Activated CD4-positive, CD25-positive, alpha-beta regulatory T cell treated with anti-CD3 and anti-CD28 coated beads, Interleukin-2, amount 50 U/mL, for 24 hours (primary cell): ENCODE measurements around the gene ARHGAP42.
"Not testable (repeated sequence)": the region's sequence is repeated elsewhere in the genome, so short reads cannot be mapped to it uniquely, and the experiment has no call there.

Source experiments
- ATAC-seq, 2 donors: fragments of 150-1000 bp; cut with Tn5 transposase; one replicate each; pipeline ENCODE4 v1.10.0; 2021; ENCODE audit warnings: mild to moderate bottlenecking in 1 of 2, moderate library complexity in 1 of 2

ARHGAP42 gene

DNA sequence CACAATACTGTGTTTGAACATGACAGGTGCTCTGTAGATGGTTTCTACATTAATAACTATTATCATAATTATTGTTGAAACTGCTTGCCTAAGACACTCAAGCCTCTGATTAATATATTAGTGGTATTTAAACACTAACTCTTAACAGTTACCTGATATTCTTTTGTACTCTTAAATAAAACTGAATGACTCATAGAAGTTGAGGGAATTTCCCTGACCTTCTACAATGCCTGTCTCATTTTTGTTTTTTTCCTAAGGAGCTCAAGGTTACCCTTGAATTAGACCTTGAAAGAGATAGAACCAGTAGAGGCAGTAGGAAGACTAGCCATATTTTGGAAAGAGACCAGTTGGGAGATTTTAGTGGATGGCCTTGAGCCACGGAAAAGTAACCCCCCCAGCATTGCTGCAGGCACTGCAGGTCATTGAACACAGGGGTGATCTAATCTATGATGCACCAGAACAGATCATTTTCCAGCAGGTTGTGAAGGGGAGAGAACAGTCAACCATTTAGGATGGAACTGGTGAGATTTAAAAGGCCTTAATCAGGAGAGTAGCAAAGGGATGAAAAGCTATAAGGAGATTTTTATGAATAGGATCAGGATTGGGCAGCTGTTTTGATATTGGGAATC is 294.2 kb downstream of the ARHGAP42 start:
- no peak for ATAC-seq

DNA sequence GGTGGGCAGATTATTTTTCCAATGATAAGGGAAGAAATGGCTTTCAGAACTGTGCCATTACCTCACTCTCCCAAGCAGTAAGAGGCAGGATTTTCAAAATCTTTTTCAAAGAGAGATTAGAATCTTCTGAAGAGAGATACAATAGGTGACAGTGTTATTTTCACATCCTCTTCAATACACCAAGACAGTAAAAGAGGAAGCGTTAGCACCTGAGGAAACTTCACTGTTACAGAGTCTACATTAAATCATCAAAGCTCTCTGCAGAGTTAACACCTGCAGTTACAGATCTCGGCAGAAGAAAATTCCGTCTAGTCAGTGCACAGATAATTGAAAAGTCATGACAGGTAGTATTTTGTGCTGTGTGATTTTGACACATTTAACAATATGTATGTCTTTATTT is 297.6 kb downstream of the ARHGAP42 start:
- no peak for ATAC-seq

- no peak for ATAC-seq
Observed at GRCh38 chr11:100990931-100991330, 303.8 kb downstream of the ARHGAP42 start.

- no peak for ATAC-seq
Observed at GRCh38 chr11:100991541-100991940, 304.5 kb downstream of the ARHGAP42 start.

DNA sequence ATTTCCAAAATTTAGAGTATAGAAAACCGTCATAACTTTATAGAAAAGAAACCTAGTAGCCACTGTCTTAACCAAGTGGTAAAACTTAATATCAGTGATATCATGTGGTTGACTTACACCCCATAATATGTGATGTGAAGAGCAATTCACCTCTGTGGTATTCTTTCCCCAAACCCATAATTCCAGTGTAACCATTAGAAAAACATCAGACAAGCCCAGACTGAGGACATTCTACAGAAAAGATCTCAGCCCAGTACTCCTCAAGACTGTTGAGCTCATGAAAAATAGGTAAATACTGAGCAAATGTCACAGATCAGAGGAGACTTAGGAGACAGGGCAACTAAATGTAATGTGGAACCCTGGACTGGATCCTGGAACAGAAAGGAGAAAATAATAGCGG is 307.9 kb downstream of the ARHGAP42 start:
- ATAC-seq: no peak

DNA sequence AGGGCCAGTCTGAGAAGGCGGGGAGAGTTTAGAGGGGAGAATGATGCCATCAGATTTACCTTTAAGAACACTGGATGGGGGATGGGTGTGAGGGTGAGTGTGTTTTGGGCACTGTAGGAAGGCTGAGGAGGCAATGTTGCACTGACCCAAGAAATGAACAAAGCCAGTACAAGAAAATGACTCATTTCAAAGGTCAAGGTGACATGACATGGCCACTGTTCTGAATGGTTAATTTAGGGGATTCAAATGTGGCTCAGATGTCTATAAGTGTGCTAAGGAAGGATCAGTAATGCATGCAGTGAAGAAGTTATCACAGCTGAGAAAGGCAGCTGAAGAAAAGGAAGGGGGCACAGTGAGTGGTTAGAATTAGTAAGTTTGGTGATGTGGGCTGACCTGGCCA is 312.7 kb downstream of the ARHGAP42 start:
- no peak for ATAC-seq

DNA sequence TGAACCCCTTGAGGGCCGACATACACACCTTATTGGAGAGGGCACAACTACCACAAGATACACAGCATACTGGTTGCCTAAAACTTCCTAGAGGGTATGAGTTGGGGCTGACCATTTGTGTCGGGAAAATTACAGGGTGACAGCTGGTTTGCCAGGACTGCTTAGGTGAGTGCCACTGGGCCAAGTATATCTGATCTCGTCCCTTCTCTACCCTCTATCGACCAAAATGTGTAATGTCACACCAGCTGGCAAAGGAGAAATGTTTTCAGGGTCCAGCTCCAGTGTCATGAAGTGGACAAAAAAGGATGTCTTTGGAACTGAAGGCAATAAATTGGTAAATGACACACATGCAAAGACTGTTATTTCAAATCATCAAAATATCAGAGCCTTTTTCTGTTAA is 316.4 kb downstream of the ARHGAP42 start:
- ATAC-seq: no peak

DNA sequence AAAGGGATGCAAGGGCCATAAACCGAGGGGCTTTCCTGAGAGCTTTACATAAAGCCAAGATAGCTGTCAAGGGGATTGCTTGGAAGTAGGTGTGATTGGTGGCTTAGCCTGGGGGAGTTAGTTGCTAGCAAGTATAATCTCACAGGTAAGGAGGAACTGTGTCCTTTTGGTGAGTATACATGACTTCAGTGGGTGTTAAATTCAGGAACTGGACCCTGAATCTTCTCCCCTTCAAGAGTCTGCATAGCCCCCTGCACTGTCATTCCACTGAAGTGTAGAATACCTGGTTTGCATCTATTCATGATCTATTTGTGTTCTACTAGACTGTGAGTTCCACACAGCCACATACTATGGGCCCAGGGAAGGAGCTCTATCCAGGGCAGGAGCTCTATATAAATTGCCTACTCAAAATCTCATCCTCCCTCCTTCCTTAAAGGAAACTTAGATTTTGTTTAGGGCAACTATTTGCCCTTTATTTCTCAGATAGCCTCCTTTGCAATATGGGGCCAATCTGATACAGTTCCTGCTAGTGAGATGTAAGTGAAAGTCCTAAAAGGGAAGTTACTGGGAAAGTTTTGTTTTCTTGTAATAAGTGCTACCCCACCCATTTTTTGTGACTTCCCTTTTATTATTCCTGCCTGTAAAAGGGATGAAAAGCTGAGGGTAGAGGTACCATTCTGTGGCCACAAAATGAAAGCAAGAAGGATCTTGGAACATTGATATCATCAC is 322.0 kb downstream of the ARHGAP42 start:
- no peak for ATAC-seq

DNA sequence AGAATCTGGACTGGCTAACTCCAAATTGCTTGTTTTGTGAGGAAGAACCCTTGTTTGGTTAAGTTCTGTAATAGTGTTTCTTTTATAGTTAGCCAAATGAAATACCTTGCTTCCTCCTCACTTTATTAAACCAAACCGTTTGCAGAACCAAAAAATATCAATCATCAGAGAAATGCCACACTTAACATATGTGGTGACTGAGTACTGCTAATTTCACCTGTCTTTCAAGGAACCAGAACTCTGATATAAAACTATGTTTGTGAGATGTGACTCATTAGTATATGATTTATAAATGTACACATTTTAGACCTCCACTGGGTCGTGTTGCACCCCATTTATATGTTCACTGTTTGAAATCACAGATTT is 322.6 kb downstream of the ARHGAP42 start:
- ATAC-seq: no peak

GRCh38 chr11:101010899-101011298 is 323.8 kb downstream of the ARHGAP42 start:
- no peak for ATAC-seq

DNA sequence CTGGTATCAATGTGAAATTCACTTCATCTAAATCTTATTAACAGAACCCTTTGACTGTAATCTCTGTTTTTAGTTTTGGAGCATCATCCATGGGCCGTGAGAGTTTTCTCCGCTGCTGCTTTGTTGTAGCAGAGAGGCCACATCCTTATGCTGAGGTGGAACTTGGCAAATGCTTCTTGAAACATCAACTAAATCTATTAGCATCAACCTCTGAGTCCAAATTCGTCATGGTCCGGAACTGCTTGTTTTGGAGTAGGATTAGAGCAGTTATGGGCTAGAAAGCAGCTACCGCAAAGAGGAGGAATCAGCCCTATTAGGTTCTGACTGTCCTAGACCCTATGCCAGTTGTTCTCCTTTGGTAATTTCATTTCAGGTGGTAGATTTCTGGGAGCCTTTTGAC is 324.8 kb downstream of the ARHGAP42 start:
- no peak for ATAC-seq

- not testable (repeated sequence) for ATAC-seq
Observed at GRCh38 chr11:101013702-101014101, 326.6 kb downstream of the ARHGAP42 start.

- ATAC-seq: no peak
Observed at GRCh38 chr11:101014600-101015285, 327.7 kb downstream of the ARHGAP42 start.

DNA sequence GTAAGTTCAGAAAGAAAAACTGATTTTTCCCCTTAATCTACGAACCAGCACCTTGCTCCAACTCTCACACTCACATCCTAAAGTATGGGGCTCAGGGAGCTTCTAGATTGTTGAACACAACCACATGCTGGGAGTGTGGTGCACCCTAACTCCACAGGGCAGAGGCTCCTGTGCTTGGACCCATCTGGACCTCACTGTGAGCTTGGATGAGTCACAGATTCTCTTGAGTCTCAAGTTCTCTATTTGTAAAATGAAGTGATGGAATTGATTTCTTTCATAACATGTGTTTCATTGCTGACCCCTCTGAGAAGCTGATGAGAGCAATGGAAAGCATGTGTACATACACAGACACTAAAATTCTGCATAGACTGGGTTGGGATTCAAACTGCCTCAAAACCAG is 332.8 kb downstream of the ARHGAP42 start:
- no peak for ATAC-seq

DNA sequence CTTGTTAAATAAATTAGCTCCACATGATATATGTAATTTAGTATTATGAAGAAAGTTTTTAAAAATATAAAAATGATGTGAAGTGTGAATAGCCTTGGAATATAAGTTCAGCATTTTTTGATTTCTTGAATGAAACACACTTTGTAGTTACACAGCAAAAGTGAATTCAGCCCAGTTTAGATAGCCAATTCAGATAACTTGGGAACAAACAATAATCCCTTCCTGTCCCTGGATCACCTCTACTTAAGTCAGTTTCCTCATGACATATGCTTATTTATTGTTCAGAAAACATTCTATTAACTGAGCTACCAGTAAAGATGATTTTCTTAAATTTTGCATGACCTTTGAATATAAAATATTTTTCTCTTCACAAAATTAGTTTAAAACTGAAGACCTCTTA is 335.2 kb downstream of the ARHGAP42 start:
- ATAC-seq: no peak

- no peak for ATAC-seq
Observed at GRCh38 chr11:101028644-101029043, 341.6 kb downstream of the ARHGAP42 start.

DNA sequence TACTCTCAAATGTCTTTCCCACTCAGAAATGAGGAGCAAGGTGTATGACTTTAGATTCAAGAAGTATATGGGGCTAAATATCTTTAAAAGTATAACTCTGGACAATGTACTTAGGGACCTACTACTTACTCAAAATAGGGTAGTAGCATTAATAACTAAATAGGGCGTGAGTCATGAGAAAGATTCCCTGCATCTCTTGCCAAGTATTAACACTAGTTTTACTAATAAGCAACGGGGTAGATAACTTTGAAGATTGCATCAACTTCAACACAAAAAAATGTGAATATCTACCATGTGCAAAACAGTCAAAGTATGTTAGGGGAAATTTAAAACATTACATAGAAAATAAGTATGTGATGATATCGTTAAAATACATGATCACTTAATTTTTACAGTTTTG is 342.9 kb downstream of the ARHGAP42 start:
- ATAC-seq: no peak

- ATAC-seq: no peak
Observed at GRCh38 chr11:101030692-101031091, 343.6 kb downstream of the ARHGAP42 start.

- ATAC-seq: no peak
Observed at GRCh38 chr11:101031713-101032112, 344.6 kb downstream of the ARHGAP42 start.

GRCh38 chr11:101032991-101033390 is 345.9 kb downstream of the ARHGAP42 start:
- no peak for ATAC-seq

DNA sequence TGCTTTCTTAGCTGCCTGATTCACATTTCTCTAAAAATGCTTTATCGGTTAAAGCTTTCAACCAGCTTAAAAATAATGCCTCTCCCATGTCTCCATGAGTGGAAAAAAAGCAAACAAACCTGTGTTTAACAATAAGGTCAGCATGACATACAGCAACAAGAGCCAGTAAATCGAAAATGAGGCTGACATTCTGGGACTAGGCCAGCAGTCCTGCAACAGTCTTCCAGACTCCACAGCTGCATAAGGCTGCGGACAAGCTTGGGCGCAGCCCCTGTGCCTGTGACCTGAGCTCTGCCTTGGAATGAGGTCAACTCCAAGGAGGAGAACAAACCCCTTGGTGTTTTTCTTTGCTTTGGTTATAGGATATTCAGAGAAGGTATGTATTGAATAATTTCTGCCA is 347.0 kb downstream of the ARHGAP42 start:
- no peak for ATAC-seq

DNA sequence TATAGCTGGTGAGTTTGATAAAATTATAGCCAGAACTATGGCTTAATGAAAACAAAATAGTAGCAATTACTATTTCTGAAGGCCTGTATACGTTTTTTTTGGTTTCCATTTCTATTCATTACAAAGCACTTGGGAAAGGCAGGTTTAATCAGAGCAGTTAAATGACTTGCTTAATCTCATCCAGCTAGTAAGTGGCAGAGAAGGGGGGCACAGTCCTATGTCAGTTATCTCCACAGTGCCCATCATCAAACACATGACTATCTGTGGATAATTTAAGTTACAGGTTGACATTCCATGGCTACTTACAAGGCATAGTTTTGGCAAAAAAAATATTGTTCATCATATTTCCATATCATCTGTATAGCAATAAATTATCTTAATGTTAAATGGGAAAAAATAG is 348.8 kb downstream of the ARHGAP42 start:
- ATAC-seq: no peak
